Lower leg skin (tissue), 4 donors: ENCODE results near the gene GOLGA7B. TPM values are rescaled to one million over a fixed set of nuclear protein-coding genes. Genes with fewer than 3 reads are reported as not detected.

Experiments
- DNase-seq, 2 donors: peaks; one replicate each; pipeline ENCODE4 v3.0.0-alpha.2; 2019; ENCODE audit warnings: low spot score in 2 of 2
- H3K4me3 ChIP-seq: fragments of 200-600 bp; sonication (generic); 2 replicates; pipeline ENCODE4 v1.5.1; 2017; ENCODE audit warnings: mild to moderate bottlenecking, low read depth; ENCODE audit not compliant: poor library complexity, severe bottlenecking
- POLR2A ChIP-seq, 2 donors: fragments of 450-650 bp; IDR thresholded peaks; one replicate each; pipeline ENCODE4 v1.6.1; 2016 to 2017; ENCODE audit warnings: antibody characterized with exemption in 2 of 2, mild to moderate bottlenecking in 1 of 2, moderate library complexity in 1 of 2
- WGBS, 2 donors: methylation state at CpG; one replicate each; pipeline ENCODE4 v1.1.5; 2018; 5-methylcytosine and 5-hydroxymethylcytosine counted together
- intact Hi-C: fragments of 100-400 bp; cut with DNase I; formaldehyde crosslinking; loops from one replicate; pipeline ENCODE4 v1.15.0; 2023; ENCODE audit warnings: low total_unique reads
- total RNA-seq, 4 donors: library from RNA; depleted of rRNA; stranded (reverse); fragments of >200 nt; gene quantifications; one replicate each; pipeline ENCODE4 v1.1.0, GENCODE V29; 2016
- TF ChIP-seq, protein P1 (sequence below), 3 donors: fragments of 450-650 bp; IDR thresholded peaks; one replicate each; pipeline ENCODE4 v1.5.1; 2016; ENCODE audit warnings: antibody characterized with exemption in 3 of 3, mild to moderate bottlenecking in 3 of 3, moderate library complexity in 2 of 3

The GOLGA7B gene
- total RNA-seq, 4 donors from 2014 or later = 7.3 to 17.3 (median 7.8) TPM

- TF ChIP-seq, protein P1, sequence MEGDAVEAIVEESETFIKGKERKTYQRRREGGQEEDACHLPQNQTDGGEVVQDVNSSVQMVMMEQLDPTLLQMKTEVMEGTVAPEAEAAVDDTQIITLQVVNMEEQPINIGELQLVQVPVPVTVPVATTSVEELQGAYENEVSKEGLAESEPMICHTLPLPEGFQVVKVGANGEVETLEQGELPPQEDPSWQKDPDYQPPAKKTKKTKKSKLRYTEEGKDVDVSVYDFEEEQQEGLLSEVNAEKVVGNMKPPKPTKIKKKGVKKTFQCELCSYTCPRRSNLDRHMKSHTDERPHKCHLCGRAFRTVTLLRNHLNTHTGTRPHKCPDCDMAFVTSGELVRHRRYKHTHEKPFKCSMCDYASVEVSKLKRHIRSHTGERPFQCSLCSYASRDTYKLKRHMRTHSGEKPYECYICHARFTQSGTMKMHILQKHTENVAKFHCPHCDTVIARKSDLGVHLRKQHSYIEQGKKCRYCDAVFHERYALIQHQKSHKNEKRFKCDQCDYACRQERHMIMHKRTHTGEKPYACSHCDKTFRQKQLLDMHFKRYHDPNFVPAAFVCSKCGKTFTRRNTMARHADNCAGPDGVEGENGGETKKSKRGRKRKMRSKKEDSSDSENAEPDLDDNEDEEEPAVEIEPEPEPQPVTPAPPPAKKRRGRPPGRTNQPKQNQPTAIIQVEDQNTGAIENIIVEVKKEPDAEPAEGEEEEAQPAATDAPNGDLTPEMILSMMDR (IDR thresholded peaks at IDR 0.05) = no peak
- intact Hi-C loops = no loop called here
- no peak for DNase-seq
- no peak overlapping the region for H3K4me3 ChIP-seq
- WGBS, 2 donors = 38 to 42% methylated on average over 4 of the region's 4 CpGs
Observed at GRCh38 chr10:97898429-97898828, 48.8 kb downstream of the GOLGA7B start.

DNA sequence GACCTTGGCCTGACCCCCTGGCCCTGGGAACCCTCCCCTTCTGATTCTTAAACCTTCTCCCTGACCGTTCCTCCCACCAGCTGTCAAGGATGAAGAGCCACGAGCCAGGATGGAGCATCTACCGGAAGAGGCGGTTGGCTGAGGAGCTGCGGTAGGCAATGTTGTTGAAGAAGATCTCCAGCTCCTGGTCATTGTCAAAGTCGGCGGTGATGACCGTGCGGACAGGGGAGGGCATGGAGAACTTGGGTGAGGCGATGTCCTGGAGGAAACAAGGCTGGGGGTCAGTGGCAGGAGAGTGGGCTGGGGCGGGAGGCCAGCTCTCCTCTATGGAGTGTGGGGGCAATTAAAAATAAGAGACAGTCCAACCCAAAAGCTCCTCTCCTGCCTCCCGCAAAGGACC, 51.7 kb downstream of the GOLGA7B start:
- DNase-seq = no peak
- no peak overlapping the region for H3K4me3 ChIP-seq
- TF ChIP-seq POLR2A (IDR thresholded peaks at IDR 0.05) = no peak
- TF ChIP-seq, protein P1 (IDR thresholded peaks at IDR 0.05) = no peak
- 88 to 92% methylated on average over 12 of the region's 12 CpGs for WGBS, 2 donors
- intact Hi-C loops = no loop called here

DNA sequence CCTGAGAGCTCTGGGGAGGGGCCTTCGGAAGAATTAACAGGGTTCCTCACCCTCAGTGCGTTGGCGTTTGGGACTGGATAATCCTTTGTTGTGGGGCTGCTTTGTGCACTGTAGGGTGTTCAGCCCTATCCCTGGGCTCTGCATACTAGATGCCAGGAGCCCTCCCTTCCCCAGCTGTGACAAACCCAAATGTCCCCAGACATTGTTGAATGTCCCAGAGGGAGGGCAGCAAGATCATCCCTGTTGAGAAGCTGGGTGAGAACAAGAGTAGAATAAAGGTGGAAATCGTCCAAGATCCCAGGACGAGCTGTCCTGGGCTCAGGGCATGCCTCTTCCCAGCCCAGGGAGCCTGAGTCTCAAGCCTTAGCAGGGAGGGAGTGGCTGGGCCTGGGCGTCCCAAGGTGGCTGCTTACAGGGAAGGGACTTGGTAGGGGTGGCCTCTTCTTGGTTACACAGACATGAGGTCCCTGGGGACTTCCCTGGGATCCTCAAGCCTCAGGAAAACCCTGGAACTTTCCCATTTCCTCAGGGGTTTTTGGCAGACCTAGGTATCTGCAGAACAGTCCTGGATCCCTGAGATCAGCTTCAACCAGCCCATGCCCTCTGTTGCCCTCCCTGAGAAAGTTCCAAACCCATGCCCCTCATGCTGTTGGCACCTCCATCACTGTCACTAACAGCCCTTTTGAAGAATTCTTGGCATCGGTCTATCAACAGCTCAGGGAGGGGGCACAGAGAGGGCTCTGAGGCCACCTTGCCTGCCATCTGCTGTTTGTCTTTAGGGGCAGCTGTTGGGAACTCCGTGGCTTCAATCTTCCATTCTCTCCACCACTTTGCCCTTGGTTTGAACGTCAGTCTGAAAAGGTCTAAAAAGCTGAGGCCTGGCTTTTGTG, 53.7 kb downstream of the GOLGA7B start:
- no peak overlapping the region for H3K4me3 ChIP-seq
- WGBS, 2 donors = 61 to 67% methylated on average over 8 to 9 of the region's 9 CpGs
- TF ChIP-seq, protein P1 (IDR thresholded peaks at IDR 0.05) = no peak
- TF ChIP-seq POLR2A (IDR thresholded peaks at IDR 0.05) = no peak

GRCh38 chr10:97904018-97904381, 54.4 kb downstream of the GOLGA7B start:
- 77 to 88% methylated on average over 5 of the region's 5 CpGs for WGBS, 2 donors
- intact Hi-C loops = no loop called here
- no peak for TF ChIP-seq POLR2A (IDR thresholded peaks at IDR 0.05)
- TF ChIP-seq, protein P1 (IDR thresholded peaks at IDR 0.05) = no peak
- H3K4me3 ChIP-seq = no peak overlapping the region
- DNase-seq = no peak

More for the DNA sequence above, 53.7 kb downstream of the GOLGA7B start:
- intact Hi-C loops = no loop called here
- DNase-seq = no peak

DNA sequence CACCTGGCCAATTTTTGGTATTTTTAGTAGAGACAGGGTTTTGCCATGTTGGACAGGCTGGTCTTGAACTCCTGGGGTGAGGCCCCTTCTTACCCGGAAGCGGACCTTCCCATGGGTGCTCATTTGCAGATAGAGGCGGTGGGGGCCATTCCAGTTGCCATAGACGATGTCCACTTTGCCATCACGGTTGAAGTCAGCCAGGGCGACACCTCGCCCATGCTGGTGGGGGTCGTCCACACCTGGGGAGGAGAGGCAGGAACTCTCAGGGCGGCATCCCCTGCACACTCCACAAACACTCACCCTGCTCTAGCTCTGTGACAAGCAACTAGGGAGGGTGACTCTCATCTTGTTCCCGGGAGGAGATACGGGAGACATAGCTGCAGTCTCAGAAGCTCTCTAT, 54.9 kb downstream of the GOLGA7B start:
- no peak overlapping the region for H3K4me3 ChIP-seq
- WGBS, 2 donors = 90 to 91% methylated on average over 11 of the region's 11 CpGs
- DNase-seq = no peak
- intact Hi-C loops = no loop called here
- TF ChIP-seq, protein P1 (IDR thresholded peaks at IDR 0.05) = no peak
- TF ChIP-seq POLR2A (IDR thresholded peaks at IDR 0.05) = no peak
